GM23338 (cell line): ENCODE measurements around the gene DDB1. TPM values are rescaled to one million over a fixed set of nuclear protein-coding genes. Genes with fewer than 3 reads are reported as not detected.

Source experiments
- ATAC-seq: fragments of 200-7000 bp; cut with Tn5 transposase; 3 replicates; pipeline ENCODE4 v1.9.1; 2020
- DNase-seq: peaks from one replicate; pipeline ENCODE4 v3.0.0-alpha.2; 2015; ENCODE audit warnings: low spot score
- H2AFZ ChIP-seq: fragments of 200-600 bp; sonication (generic); 2 replicates; pipeline ENCODE4 v1.8.0; 2016; ENCODE audit warnings: antibody characterized with exemption, mild to moderate bottlenecking, moderate library complexity
- H3F3A ChIP-seq: fragments of 200-600 bp; sonication (generic); replicated peaks from 2 replicates; pipeline ENCODE4 v1.8.0; 2017; ENCODE audit warnings: antibody characterized with exemption, mixed run types, low read depth
- H3K27ac ChIP-seq: fragments of 200-600 bp; sonication (generic); 2 replicates; pipeline ENCODE4 v1.6.1; 2016; ENCODE audit warnings: low read depth
- H3K27me3 ChIP-seq: fragments of 200-600 bp; sonication (generic); 2 replicates; pipeline ENCODE4 v1.8.0; 2016; ENCODE audit warnings: mild to moderate bottlenecking, mixed run types, moderate library complexity; ENCODE audit not compliant: insufficient read depth
- H3K36me3 ChIP-seq: fragments of 200-600 bp; sonication (generic); 2 replicates; pipeline ENCODE4 v1.8.0; 2016; ENCODE audit warnings: mild to moderate bottlenecking; ENCODE audit not compliant: insufficient read depth
- H3K4me1 ChIP-seq: fragments of 200-600 bp; sonication (generic); 2 replicates; pipeline ENCODE4 v1.8.0; 2016; ENCODE audit warnings: mild to moderate bottlenecking, moderate library complexity; ENCODE audit not compliant: insufficient read depth
- H3K4me2 ChIP-seq: fragments of 200-600 bp; sonication (generic); 2 replicates; pipeline ENCODE4 v1.7.1; 2017; ENCODE audit warnings: mixed run types
- H3K4me3 ChIP-seq: fragments of 200-600 bp; sonication (generic); 2 replicates; pipeline ENCODE4 v1.6.1; 2016; ENCODE audit warnings: mixed run types
- H3K79me2 ChIP-seq: fragments of 200-600 bp; sonication (generic); replicated peaks from 2 replicates; pipeline ENCODE4 v1.8.0; 2017; ENCODE audit warnings: mild to moderate bottlenecking; ENCODE audit not compliant: insufficient read depth
- H3K9me2 ChIP-seq: fragments of 200-600 bp; sonication (generic); 2 replicates; pipeline ENCODE4 v1.8.0; 2017; ENCODE audit not compliant: insufficient read depth
- H4K20me1 ChIP-seq: fragments of 200-600 bp; sonication (generic); replicated peaks from 2 replicates; pipeline ENCODE4 v1.8.0; 2017; ENCODE audit warnings: mild to moderate bottlenecking; ENCODE audit not compliant: insufficient read depth
- H3K27ac Mint-ChIP-seq: 2 replicates; pipeline ENCODE4 v1.8.0; 2020; ENCODE audit warnings: inconsistent platforms, mild to moderate bottlenecking, moderate library complexity, mixed read lengths
- H3K27me3 Mint-ChIP-seq: 3 replicates; pipeline ENCODE4 v1.8.0; 2022; ENCODE audit warnings: low read depth, mild to moderate bottlenecking, moderate library complexity, mixed read lengths, inconsistent platforms; ENCODE audit not compliant: insufficient read depth, poor library complexity
- H3K36me3 Mint-ChIP-seq: 3 replicates; pipeline ENCODE4 v1.8.0; 2021; ENCODE audit warnings: low read depth, mild to moderate bottlenecking, inconsistent platforms, moderate library complexity, mixed read lengths
- H3K4me1 Mint-ChIP-seq: 3 replicates; pipeline ENCODE4 v1.8.0; 2020; ENCODE audit warnings: mild to moderate bottlenecking, inconsistent platforms, mixed read lengths
- H3K4me3 Mint-ChIP-seq: 3 replicates; pipeline ENCODE4 v1.8.0; 2021; ENCODE audit warnings: moderate library complexity, mild to moderate bottlenecking, inconsistent platforms, mixed read lengths
- H3K9me3 Mint-ChIP-seq: 3 replicates; pipeline ENCODE4 v1.8.0; 2020; ENCODE audit warnings: moderate library complexity, mild to moderate bottlenecking, inconsistent platforms, mixed read lengths
- CREB1 ChIP-seq: fragments of 250-450 bp; sonication (Bioruptor Pico); IDR thresholded peaks from 2 replicates; pipeline ENCODE4 v1.5.0; 2020; ENCODE audit warnings: low read depth, mild to moderate bottlenecking, moderate library complexity
- CTCF ChIP-seq, 2 experiments: fragments of 200-600 bp in 1 of 2; sonication (generic) in 1 of 2; conservative IDR thresholded peaks; 2 replicates each; pipeline versions ENCODE4 v1.5.1 to v1.6.1; 2016 to 2017; ENCODE audit warnings: antibody characterized with exemption in 2 of 2, low read depth in 2 of 2, mild to moderate bottlenecking in 2 of 2, moderate library complexity in 1 of 2
- EZH2 ChIP-seq: fragments of 200-600 bp; sonication (generic); IDR thresholded peaks from one replicate; pipeline ENCODE4 v1.8.0; 2017; ENCODE audit warnings: antibody characterized with exemption, mild to moderate bottlenecking, low read depth; ENCODE audit not compliant: unreplicated experiment
- EZH2phosphoT487 ChIP-seq: fragments of 200-600 bp; sonication (generic); IDR thresholded peaks from one replicate; pipeline ENCODE4 v1.8.1; 2018; ENCODE audit warnings: antibody characterized with exemption; ENCODE audit not compliant: unreplicated experiment
- JUNB ChIP-seq: IDR thresholded peaks from one replicate; pipeline ENCODE4 v1.6.1; 2016; ENCODE audit warnings: antibody characterized with exemption; ENCODE audit not compliant: unreplicated experiment
- NANOG ChIP-seq: IDR thresholded peaks from 2 replicates; pipeline ENCODE4 v1.6.1; 2016; ENCODE audit warnings: antibody characterized with exemption, borderline replicate concordance
- REST ChIP-seq: IDR thresholded peaks from one replicate; pipeline ENCODE4 v1.6.1; 2018; ENCODE audit warnings: antibody characterized with exemption; ENCODE audit not compliant: unreplicated experiment
- STAT1 ChIP-seq: IDR thresholded peaks from one replicate; pipeline ENCODE4 v1.6.1; 2016; ENCODE audit warnings: antibody characterized with exemption; ENCODE audit not compliant: unreplicated experiment
- ZNF114 ChIP-seq: fragments of 250-450 bp; sonication (Bioruptor Pico); IDR thresholded peaks from 2 replicates; pipeline ENCODE4 v1.5.0; 2020; ENCODE audit warnings: mild to moderate bottlenecking, moderate library complexity
- ZNF462 ChIP-seq: fragments of 250-450 bp; sonication (Bioruptor Pico); IDR thresholded peaks from 2 replicates; pipeline ENCODE4 v1.5.0; 2020; ENCODE audit warnings: mild to moderate bottlenecking, moderate library complexity
- polyA plus RNA-seq: library from polyadenylated mRNA; unstranded; fragments of >200 nt; fragmentation: Nextera tagmentation; extraction: Ambion mirVana; gene quantifications from 2 replicates; pipeline ENCODE4 v1.2.1, GENCODE V29; 2016
- total RNA-seq: library from RNA; depleted of rRNA; stranded (reverse); fragments of >200 nt; shearing (Covaris generic); gene quantifications from 2 replicates; pipeline ENCODE4 v1.2.3, GENCODE V29; 2014

Gene DDB1
- total and polyA plus RNA-seq, 2 experiments from 2014 or later: 102 to 282 TPM

- H3K4me1 ChIP-seq: peaks cover 7% of the 10 kb centered on the region
- H4K20me1 ChIP-seq: 0 out of 2 replicates have a peak, but pooled peaks cover 4% of the 10 kb centered on the region
- H2AFZ ChIP-seq: no peak overlapping the region
- H3K27me3 Mint-ChIP-seq: peaks cover 2% of the 10 kb centered on the region
- no peaks in the 10 kb centered on the region for H3K27me3 ChIP-seq
- H3K4me1 Mint-ChIP-seq: peaks cover 9% of the 10 kb centered on the region
- H3K36me3 ChIP-seq: no peaks in the 10 kb centered on the region
- DNase-seq (no peak), ATAC-seq (no peak)
- no peaks in the 10 kb centered on the region for H3K9me3 Mint-ChIP-seq
- no peak overlapping the region for H3K4me2 ChIP-seq
- H3F3A ChIP-seq: peaks cover 3% of the 10 kb centered on the region; the same call in 1 of the 2 replicates
- no peak overlapping the region for H3K27ac ChIP-seq
- no peaks in the 10 kb centered on the region for H3K9me2 ChIP-seq
- H3K36me3 Mint-ChIP-seq: peaks cover 11% of the 10 kb centered on the region
- H3K4me3 Mint-ChIP-seq: no peak overlapping the region
- no peak overlapping the region for H3K27ac Mint-ChIP-seq
- TF ChIP-seq STAT1 (no peak), CREB1 (CRISPR knock-in tag) (no peak)
- H3K4me3 ChIP-seq: no peak overlapping the region
- H3K79me2 ChIP-seq: peaks cover 17% of the 10 kb centered on the region
These were observed 24.5 kb upstream of the DDB1 start for GRCh38 chr11:61357233-61357893.

GRCh38 chr11:61356706-61357105 lies 23.8 kb upstream of the DDB1 start:
- 0 out of 2 replicates have a peak, but pooled peaks cover 4% of the 10 kb centered on the region for H4K20me1 ChIP-seq
- no peak overlapping the region for H3K4me3 Mint-ChIP-seq
- no peaks in the 10 kb centered on the region for H3K9me3 Mint-ChIP-seq
- no peaks in the 10 kb centered on the region for H3K9me2 ChIP-seq
- H3K79me2 ChIP-seq: peaks cover 16% of the 10 kb centered on the region
- ATAC-seq: no peak
- no peaks in the 10 kb centered on the region for H3K27me3 ChIP-seq
- no peaks in the 10 kb centered on the region for H3K36me3 ChIP-seq
- no peak overlapping the region for H3K27ac Mint-ChIP-seq
- H3K4me1 ChIP-seq: peaks cover 7% of the 10 kb centered on the region
- H3K4me3 ChIP-seq: no peak overlapping the region
- peaks cover 11% of the 10 kb centered on the region for H3K36me3 Mint-ChIP-seq
- no peak overlapping the region for H3K4me2 ChIP-seq
- no peak overlapping the region for H3K27ac ChIP-seq
- H3K27me3 Mint-ChIP-seq: no peaks in the 10 kb centered on the region
- no peaks in the 10 kb centered on the region; the same call in 1 of the 2 replicates for H3F3A ChIP-seq
- peaks cover 9% of the 10 kb centered on the region for H3K4me1 Mint-ChIP-seq
- H2AFZ ChIP-seq: no peak overlapping the region
- no peak for DNase-seq
- TF ChIP-seq CTCF (conservative IDR thresholded peaks at IDR 0.05; ENCODE audit: low read depth in 2 of 2) (no peak), REST (no peak), EZH2 (no peak), ZNF462 (CRISPR knock-in tag) (no peak), ZNF114 (CRISPR knock-in tag) (no peak), EZH2phosphoT487 (no peak), NANOG (no peak), CREB1 (CRISPR knock-in tag) (no peak), JUNB (no peak)
